Keratinocyte (primary cell): ENCODE data around the gene SPAG9.

Experiments used
- CTCF ChIP-seq, 3 experiments: IDR thresholded peaks in 1 of 3; conservative IDR thresholded peaks in 1 of 3; optimal IDR thresholded peaks in 1 of 3; 2 replicates in 2 of 3; 3 replicates in 1 of 3; pipeline versions ENCODE3 to v1.5.1; 2011; ENCODE audit warnings: low read length in 3 of 3, mild to moderate bottlenecking in 3 of 3, moderate library complexity in 2 of 3, control low read depth in 1 of 3, inconsistent platforms in 1 of 3; ENCODE audit not compliant: insufficient read depth in 2 of 3; ENCODE audit errors: extremely low read depth in 1 of 3
- EZH2 ChIP-seq: IDR thresholded peaks from one replicate; pipeline ENCODE4 v1.6.1; 2012; ENCODE audit warnings: inconsistent platforms, mild to moderate bottlenecking, low read length, moderate library complexity

- TF ChIP-seq CTCF (optimal IDR thresholded peaks at IDR 0.05 in 1 of 3, IDR thresholded peaks at IDR 0.05 in 1 of 3, conservative IDR thresholded peaks at IDR 0.05 in 1 of 3; ENCODE audit: extremely low read depth in 1 of 3, insufficient read depth in 2 of 3, low read length in 3 of 3) (no peak), EZH2 (no peak)
These were observed 116.4 kb downstream of the SPAG9 start for GRCh38 chr17:51004249-51004648.
